Measurements from ENCODE around the gene SASH1.

SASH1 gene

GRCh38 chr6:148429423-148429822, 86.8 kb downstream of the SASH1 start:
- in situ Hi-C loops (cut with MboI; ENCODE audit: low sequenced_read_pairs) = no loop called here

GRCh38 chr6:148430897-148431296, 88.3 kb downstream of the SASH1 start:
- in situ Hi-C loops (cut with MboI; ENCODE audit: low sequenced_read_pairs) = no loop called here

DNA sequence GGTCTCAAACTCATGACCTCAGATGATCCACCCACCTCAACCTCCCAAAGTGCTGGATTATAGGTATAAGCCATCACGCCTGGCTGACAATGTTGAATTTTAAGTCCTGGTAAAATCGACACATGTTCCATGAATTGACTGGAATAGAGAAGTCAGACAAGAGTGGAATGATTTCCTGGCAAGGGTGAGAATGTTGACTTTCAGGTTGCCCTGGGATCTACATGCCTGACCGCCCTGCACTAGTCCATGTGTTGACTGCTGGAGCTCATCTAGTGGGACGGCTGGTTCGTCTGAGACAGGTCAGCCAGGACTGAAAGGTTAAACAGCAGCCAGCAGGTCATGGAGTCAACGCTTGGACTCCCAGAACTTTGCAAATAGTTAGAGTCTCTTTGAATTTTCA, 88.8 kb downstream of the SASH1 start:
- in situ Hi-C loops (cut with MboI; ENCODE audit: low sequenced_read_pairs) = no loop called here

DNA sequence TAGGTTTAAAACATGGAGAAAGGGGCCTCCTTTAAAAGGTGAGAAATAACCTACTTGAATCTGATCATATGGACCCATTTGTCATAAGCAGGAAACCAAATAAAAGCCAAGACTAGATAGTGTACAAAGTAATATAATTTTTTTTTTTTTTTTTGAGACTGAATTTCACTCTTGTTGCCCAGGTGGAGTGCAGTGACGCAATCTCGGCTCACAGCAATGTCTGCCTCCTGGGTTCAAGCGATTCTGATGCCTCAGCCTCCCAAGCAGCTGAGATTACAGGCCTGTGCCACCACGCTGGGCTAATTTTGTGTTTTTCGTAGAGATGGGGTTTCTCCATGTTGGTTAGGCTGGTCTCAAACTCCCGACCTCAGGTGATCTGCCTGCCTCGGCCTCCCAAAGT, 89.2 kb downstream of the SASH1 start:
- in situ Hi-C loops (cut with MboI; ENCODE audit: low sequenced_read_pairs) = no loop called here

DNA sequence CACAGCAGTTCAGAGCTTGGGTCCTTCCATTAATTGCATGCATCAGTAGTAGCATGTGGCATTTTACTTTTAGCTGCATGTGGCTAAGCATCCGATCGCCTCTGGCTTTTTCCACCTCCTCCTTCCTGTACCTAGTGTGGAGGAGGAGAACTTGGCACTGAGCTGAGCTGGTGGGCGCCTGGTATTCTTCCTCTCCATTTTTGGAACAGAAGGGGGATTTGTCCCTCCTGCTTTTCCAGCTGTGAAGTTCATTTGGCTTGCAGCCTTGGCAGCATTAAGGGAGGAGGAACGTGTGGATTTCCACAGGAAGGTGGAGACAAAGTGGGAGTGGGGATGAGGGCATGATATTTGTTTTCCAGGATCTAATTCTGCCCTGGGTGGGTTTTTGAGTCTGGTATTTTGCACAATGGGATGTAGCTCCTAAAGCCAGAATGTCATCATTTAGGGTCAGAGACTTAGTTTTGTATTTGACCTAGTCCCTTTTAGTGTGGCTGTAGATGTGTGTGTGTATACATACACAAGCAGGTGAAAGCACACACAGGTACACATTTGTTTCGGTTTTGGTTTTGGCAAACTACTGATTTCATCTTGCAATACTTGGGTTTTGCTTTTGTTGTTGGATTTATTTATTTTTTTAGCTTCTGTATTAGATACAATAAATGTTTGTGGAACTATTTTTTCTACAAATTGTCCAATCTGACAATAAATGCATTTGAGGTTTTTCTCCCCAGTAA, 90.0 kb downstream of the SASH1 start:
- in situ Hi-C loops (cut with MboI; ENCODE audit: low sequenced_read_pairs) = no loop called here

DNA sequence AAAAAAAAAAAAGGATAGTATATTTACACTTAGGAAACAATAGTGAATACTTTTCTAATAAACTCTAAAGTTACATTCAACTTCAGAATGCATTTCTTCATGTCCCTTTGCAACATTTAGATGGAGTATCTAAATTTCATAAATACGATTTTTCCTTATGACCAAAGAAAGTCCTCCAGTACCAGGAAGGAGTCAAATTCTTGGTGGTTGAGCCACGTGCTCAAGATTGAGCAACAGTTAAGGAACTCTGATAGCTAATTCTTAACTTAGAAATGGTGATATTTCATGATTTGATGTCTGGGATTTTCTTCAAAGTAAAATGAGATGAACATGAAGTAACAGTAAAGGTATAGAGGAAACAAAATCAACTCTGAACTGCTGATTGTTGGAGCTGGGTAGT, 92.7 kb downstream of the SASH1 start:
- in situ Hi-C loops (cut with MboI; ENCODE audit: low sequenced_read_pairs) = no loop called here

DNA sequence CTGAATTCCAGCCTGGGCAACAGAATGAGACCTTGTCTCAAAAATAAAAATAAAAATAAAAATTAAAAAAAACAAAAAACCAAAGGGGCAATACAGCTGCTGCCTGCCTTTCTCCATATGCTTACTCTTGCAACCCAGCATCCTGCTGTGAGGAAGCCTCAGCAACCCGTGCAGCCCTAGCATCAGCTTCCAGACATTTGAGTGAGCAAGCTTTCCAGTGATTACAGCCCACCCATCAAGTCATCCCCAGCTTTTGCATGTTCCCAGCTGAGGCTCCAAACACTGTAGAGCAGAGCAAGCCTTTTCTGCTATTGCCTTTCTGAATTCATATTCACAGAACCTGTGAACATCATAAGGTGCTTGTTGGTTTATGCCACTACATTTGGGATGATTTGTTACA, 93.8 kb downstream of the SASH1 start:
- in situ Hi-C loops (cut with MboI; ENCODE audit: low sequenced_read_pairs) = no loop called here

DNA sequence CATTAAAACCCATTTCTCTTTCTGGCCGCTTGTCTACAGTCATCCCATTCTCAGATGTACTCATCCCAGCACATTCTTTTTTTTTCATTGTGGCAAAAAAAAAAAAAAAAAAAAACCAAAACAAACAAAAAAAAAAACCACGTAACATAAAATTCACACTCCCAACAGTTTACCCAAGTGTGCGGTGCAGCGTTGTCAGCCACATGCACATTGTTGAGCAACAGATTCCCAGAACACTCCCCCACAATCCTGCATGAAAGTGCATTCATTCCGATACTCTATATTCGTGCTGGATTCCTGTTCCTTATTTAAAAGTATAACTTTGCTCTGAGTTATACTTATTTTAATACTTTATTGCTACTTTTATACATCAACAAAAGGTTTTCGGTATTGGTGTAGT, 96.0 kb downstream of the SASH1 start:
- in situ Hi-C loops (cut with MboI; ENCODE audit: low sequenced_read_pairs) = no loop called here

GRCh38 chr6:148440016-148440415, 97.4 kb downstream of the SASH1 start:
- in situ Hi-C loops (cut with MboI; ENCODE audit: low sequenced_read_pairs) = no loop called here

- in situ Hi-C loops (cut with MboI; ENCODE audit: low sequenced_read_pairs) = no loop called here
Observed at GRCh38 chr6:148440877-148441453, 98.3 kb downstream of the SASH1 start.

GRCh38 chr6:148441454-148441911, 98.8 kb downstream of the SASH1 start:
- in situ Hi-C loops (cut with MboI; ENCODE audit: low sequenced_read_pairs) = no loop called here

GRCh38 chr6:148443798-148444560, 101.3 kb downstream of the SASH1 start:
- in situ Hi-C loops (cut with MboI; ENCODE audit: low sequenced_read_pairs) = no loop called here

DNA sequence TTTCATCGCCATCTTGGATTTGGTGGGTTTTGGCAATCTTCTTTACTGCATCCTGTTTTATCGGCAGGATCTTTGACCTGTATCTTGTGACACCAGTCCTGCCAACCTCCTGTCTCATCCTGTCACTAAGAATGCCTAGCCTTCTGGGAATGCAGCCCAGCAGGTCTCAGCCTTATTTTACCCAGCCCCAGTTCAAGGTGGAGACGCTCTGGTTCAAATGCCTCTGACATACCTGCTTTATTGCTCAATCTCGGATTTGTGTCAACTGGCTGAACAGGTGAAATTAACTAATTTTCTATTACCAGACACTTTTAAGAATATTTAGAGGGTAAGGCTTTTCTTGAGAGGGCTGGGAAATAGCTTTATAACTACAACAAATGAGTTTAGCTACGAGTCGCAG, 102.5 kb downstream of the SASH1 start:
- in situ Hi-C loops (cut with MboI; ENCODE audit: low sequenced_read_pairs) = no loop called here

DNA sequence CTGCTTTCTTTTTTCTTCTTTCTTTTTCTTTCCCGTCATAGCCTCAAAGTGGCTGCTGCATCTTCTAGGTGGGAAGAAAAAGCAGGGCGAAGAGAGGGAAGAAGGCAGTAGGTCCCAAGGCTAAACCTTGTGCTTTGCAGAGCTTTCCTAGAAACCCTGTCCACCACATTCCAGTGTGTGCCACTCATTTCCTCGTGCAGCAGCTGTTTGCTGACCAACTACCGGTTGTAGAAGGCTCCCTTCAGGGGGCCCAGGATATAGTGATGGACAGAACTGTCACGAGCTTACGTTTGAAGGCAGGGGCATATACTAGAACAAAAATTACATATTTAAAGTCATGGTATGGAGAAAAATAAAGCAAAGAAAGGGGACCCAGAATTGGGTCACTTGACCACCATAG, 103.0 kb downstream of the SASH1 start:
- in situ Hi-C loops (cut with MboI; ENCODE audit: low sequenced_read_pairs) = no loop called here

- in situ Hi-C loops (cut with MboI; ENCODE audit: low sequenced_read_pairs) = no loop called here
Observed at GRCh38 chr6:148446681-148447080, 104.0 kb downstream of the SASH1 start.

DNA sequence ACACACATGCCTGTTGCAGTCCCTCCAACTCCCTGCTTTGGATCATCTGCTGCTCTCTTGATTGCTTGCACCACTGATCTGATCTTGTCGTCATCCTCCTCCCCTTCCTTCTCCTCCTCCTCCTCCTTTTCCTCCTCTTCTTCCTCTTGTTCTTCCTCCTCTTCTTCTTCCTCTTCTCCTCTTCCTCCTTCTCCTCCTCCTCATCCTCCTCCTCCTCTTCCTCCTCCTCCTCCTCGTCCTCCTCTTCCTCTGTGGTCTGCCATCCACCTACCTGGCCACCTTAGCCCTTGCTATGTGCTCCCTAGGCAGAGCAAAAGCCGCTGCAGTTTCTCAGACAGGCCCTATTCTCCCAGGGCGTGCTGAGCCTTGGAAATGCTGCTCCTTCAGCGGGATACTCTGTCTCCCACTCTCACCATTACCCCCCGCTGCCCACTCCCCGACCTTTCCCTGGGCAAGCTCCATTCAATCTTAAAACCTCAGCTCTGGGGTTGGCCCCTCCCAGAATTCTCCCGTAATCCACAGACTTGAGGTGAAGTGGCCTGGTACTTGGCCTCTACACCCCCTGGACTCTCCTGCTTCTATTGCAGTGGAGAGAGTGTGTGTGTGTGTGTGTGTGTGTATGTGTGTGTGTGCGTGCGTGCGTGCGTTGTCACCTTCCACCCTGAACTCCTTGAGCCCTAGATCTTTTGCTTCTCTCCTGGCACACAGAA, 105.0 kb downstream of the SASH1 start:
- in situ Hi-C loops (cut with MboI; ENCODE audit: low sequenced_read_pairs) = no loop called here

- in situ Hi-C loops (cut with MboI; ENCODE audit: low sequenced_read_pairs) = no loop called here
Observed at GRCh38 chr6:148448369-148449012, 105.9 kb downstream of the SASH1 start.

GRCh38 chr6:148450866-148451265, 108.2 kb downstream of the SASH1 start:
- in situ Hi-C loops (cut with MboI; ENCODE audit: low sequenced_read_pairs) = no loop called here

GRCh38 chr6:148451690-148452089, 109.1 kb downstream of the SASH1 start:
- in situ Hi-C loops (cut with MboI; ENCODE audit: low sequenced_read_pairs) = no loop called here

- in situ Hi-C loops (cut with MboI; ENCODE audit: low sequenced_read_pairs) = no loop called here
Observed at GRCh38 chr6:148452876-148453275, 110.2 kb downstream of the SASH1 start.

- in situ Hi-C loops (cut with MboI; ENCODE audit: low sequenced_read_pairs) = no loop called here
Observed at GRCh38 chr6:148453906-148454305, 111.3 kb downstream of the SASH1 start.
